Memory B cell (primary cell): Measurements from ENCODE around the gene FXN.

ENCODE experiments used
- ATAC-seq: fragments of 150-1000 bp; cut with Tn5 transposase; 2 replicates; pipeline ENCODE4 v1.10.0; 2021; ENCODE audit warnings: low read depth, mild to moderate bottlenecking, moderate library complexity
- DNase-seq, 2 donors: peaks; one replicate each; pipeline ENCODE4 v3.0.0; 2022; ENCODE audit warnings: low spot score in 2 of 2
- H3K27ac Mint-ChIP-seq: one replicate; pipeline ENCODE4 v1.8.0; 2022; ENCODE audit warnings: mild to moderate bottlenecking, moderate library complexity, mixed read lengths
- H3K27me3 Mint-ChIP-seq: one replicate; pipeline ENCODE4 v1.8.0; 2022; ENCODE audit warnings: mixed read lengths
- H3K36me3 Mint-ChIP-seq: one replicate; pipeline ENCODE4 v1.8.0; 2022; ENCODE audit warnings: mild to moderate bottlenecking, mixed read lengths
- H3K4me1 Mint-ChIP-seq: one replicate; pipeline ENCODE4 v1.8.0; 2022; ENCODE audit warnings: mixed read lengths
- H3K4me3 Mint-ChIP-seq: one replicate; pipeline ENCODE4 v1.8.0; 2022; ENCODE audit warnings: mild to moderate bottlenecking, moderate library complexity, mixed read lengths
- H3K9me3 Mint-ChIP-seq: one replicate; pipeline ENCODE4 v1.8.0; 2022; ENCODE audit warnings: mixed read lengths

Gene FXN

GRCh38 chr9:69137311-69137710, 101.8 kb downstream of the FXN start:
- Mint-ChIP-seq H3K4me3 (no peak overlapping the region), H3K27me3 (peaks cover 2% of the 10 kb centered on the region), H3K27ac (no peak overlapping the region), H3K4me1 (no peaks in the 10 kb centered on the region), H3K9me3 (no peaks in the 10 kb centered on the region), H3K36me3 (peaks cover 4% of the 10 kb centered on the region)
- no peak for ATAC-seq
- no peak for DNase-seq

- Mint-ChIP-seq H3K27me3 (peaks cover 2% of the 10 kb centered on the region), H3K4me1 (no peaks in the 10 kb centered on the region), H3K36me3 (peaks cover 2% of the 10 kb centered on the region), H3K4me3 (no peak overlapping the region), H3K9me3 (no peaks in the 10 kb centered on the region), H3K27ac (no peak overlapping the region)
- ATAC-seq: no peak
- DNase-seq: no peak
These were observed 104.0 kb downstream of the FXN start for GRCh38 chr9:69139596-69139995.

- Mint-ChIP-seq H3K4me1 (no peaks in the 10 kb centered on the region), H3K36me3 (peaks cover 2% of the 10 kb centered on the region), H3K4me3 (no peak overlapping the region), H3K27me3 (peaks cover 2% of the 10 kb centered on the region), H3K9me3 (no peaks in the 10 kb centered on the region), H3K27ac (no peak overlapping the region)
- ATAC-seq: no peak
- no peak for DNase-seq
These were observed 104.7 kb downstream of the FXN start for GRCh38 chr9:69140123-69140735.

GRCh38 chr9:69141851-69142250, 106.3 kb downstream of the FXN start:
- Mint-ChIP-seq H3K9me3 (no peaks in the 10 kb centered on the region), H3K4me3 (no peak overlapping the region), H3K27me3 (peaks cover 2% of the 10 kb centered on the region), H3K4me1 (no peaks in the 10 kb centered on the region), H3K27ac (no peak overlapping the region), H3K36me3 (peaks cover 2% of the 10 kb centered on the region)
- ATAC-seq: no peak
- no peak for DNase-seq

- no peaks in the 10 kb centered on the region for H3K27me3 Mint-ChIP-seq
- H3K36me3 Mint-ChIP-seq: no peaks in the 10 kb centered on the region
- H3K4me3 Mint-ChIP-seq: no peak overlapping the region
- no peaks in the 10 kb centered on the region for H3K4me1 Mint-ChIP-seq
- no peaks in the 10 kb centered on the region for H3K9me3 Mint-ChIP-seq
- ATAC-seq (no peak), DNase-seq (no peak)
- no peak overlapping the region for H3K27ac Mint-ChIP-seq
These were observed 107.7 kb downstream of the FXN start for GRCh38 chr9:69143291-69143690.

- DNase-seq (no peak), ATAC-seq (no peak)
- H3K27me3 Mint-ChIP-seq: no peaks in the 10 kb centered on the region
- H3K27ac Mint-ChIP-seq: no peak overlapping the region
- H3K4me3 Mint-ChIP-seq: no peak overlapping the region
- no peaks in the 10 kb centered on the region for H3K4me1 Mint-ChIP-seq
- H3K9me3 Mint-ChIP-seq: no peaks in the 10 kb centered on the region
- H3K36me3 Mint-ChIP-seq: no peaks in the 10 kb centered on the region
These were observed 109.7 kb downstream of the FXN start for GRCh38 chr9:69145144-69145715.

- Mint-ChIP-seq H3K27me3 (no peaks in the 10 kb centered on the region), H3K9me3 (no peaks in the 10 kb centered on the region), H3K27ac (no peak overlapping the region), H3K4me1 (peaks cover 1% of the 10 kb centered on the region), H3K36me3 (peaks cover 4% of the 10 kb centered on the region), H3K4me3 (no peak overlapping the region)
- DNase-seq: no peak
- ATAC-seq: no peak
These were observed 111.7 kb downstream of the FXN start for GRCh38 chr9:69147041-69147834.

GRCh38 chr9:69149321-69149807, 113.8 kb downstream of the FXN start:
- no peak for DNase-seq
- Mint-ChIP-seq H3K27me3 (no peaks in the 10 kb centered on the region), H3K4me1 (peaks cover 3% of the 10 kb centered on the region), H3K36me3 (peaks cover 8% of the 10 kb centered on the region), H3K9me3 (no peaks in the 10 kb centered on the region), H3K27ac (no peak overlapping the region), H3K4me3 (no peak overlapping the region)
- ATAC-seq: no peak
